ENCODE results near the gene PPP2R2D.

GRCh38 chr10:131930150-131930549 is 29.3 kb downstream of the PPP2R2D start:
- no peak for TF ChIP-seq CTCF (conservative IDR thresholded peaks at IDR 0.05; ENCODE audit: low read length)
- TF ChIP-seq EZH2phosphoT487 (IDR thresholded peaks at IDR 0.05; ENCODE audit: borderline replicate concordance, low read depth, low read length), result no peak

All from OCI-LY7 (cell line).